GM18526 (cell line): ENCODE data around the gene PLEKHA7.

Experiments used
- POLR2A ChIP-seq: IDR thresholded peaks from 3 replicates; pipeline ENCODE4 v1.6.1; 2011; ENCODE audit not compliant: insufficient read length; ENCODE audit errors: extremely low read depth

Gene PLEKHA7

GRCh38 chr11:16780698-16781550 lies 233.3 kb downstream of the PLEKHA7 start:
- no peak for TF ChIP-seq POLR2A

- no peak for TF ChIP-seq POLR2A
These were observed 234.1 kb downstream of the PLEKHA7 start for GRCh38 chr11:16780146-16780545.

GRCh38 chr11:16779436-16779835 lies 234.8 kb downstream of the PLEKHA7 start:
- no peak for TF ChIP-seq POLR2A

GRCh38 chr11:16778876-16779275 lies 235.3 kb downstream of the PLEKHA7 start:
- TF ChIP-seq POLR2A: no peak

- TF ChIP-seq POLR2A: no peak
These were observed 235.9 kb downstream of the PLEKHA7 start for GRCh38 chr11:16778286-16778685.

GRCh38 chr11:16777613-16777975 lies 236.6 kb downstream of the PLEKHA7 start:
- TF ChIP-seq POLR2A: no peak

- TF ChIP-seq POLR2A: no peak
These were observed 237.3 kb downstream of the PLEKHA7 start for GRCh38 chr11:16776711-16777612.

GRCh38 chr11:16775614-16776283 lies 238.5 kb downstream of the PLEKHA7 start:
- TF ChIP-seq POLR2A: no peak

- no peak for TF ChIP-seq POLR2A
These were observed 239.1 kb downstream of the PLEKHA7 start for GRCh38 chr11:16774936-16775613.

- TF ChIP-seq POLR2A: no peak
These were observed 240.0 kb downstream of the PLEKHA7 start for GRCh38 chr11:16773981-16774935.

- no peak for TF ChIP-seq POLR2A
These were observed 242.1 kb downstream of the PLEKHA7 start for GRCh38 chr11:16772141-16772512.

- no peak for TF ChIP-seq POLR2A
These were observed 242.7 kb downstream of the PLEKHA7 start for GRCh38 chr11:16771350-16772140.

- TF ChIP-seq POLR2A: no peak
These were observed 244.2 kb downstream of the PLEKHA7 start for GRCh38 chr11:16770016-16770415.

GRCh38 chr11:16769386-16769785 lies 244.8 kb downstream of the PLEKHA7 start:
- no peak for TF ChIP-seq POLR2A

GRCh38 chr11:16767957-16768356 lies 246.3 kb downstream of the PLEKHA7 start:
- TF ChIP-seq POLR2A: no peak
